Stimulated activated CD4-positive, alpha-beta T cell treated with anti-CD3 and anti-CD28 coated beads, TNF-alpha, amount 100 ng/mL, for 4 hours (primary cell): ENCODE measurements around the gene ABHD12.

ENCODE experiments used
- DNase-seq, 3 experiments: peaks; one replicate each; pipeline ENCODE4 v3.0.0-alpha.2; 2020; ENCODE audit warnings: low read depth in 3 of 3

ABHD12 gene

DNA sequence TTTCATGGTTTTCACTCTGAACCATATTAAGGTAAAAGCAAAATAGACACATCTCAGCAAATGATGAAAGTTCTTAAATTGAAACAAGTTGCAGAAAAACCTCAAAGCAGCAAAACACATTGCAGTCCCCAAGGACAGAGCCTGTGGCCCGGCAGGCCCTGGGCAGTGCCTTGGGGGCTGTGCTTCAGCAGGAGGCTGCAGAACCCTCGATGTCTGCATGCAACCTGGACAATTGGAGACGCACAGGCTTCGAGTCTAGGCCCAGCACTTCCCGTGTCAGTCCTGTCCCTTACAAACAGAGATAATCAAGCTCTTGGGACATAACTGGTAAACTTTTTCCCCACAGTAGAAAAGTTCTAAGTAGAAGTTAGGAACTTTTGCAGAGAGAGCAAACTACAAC, 133.5 kb downstream of the ABHD12 start:
- DNase-seq = no peak

DNA sequence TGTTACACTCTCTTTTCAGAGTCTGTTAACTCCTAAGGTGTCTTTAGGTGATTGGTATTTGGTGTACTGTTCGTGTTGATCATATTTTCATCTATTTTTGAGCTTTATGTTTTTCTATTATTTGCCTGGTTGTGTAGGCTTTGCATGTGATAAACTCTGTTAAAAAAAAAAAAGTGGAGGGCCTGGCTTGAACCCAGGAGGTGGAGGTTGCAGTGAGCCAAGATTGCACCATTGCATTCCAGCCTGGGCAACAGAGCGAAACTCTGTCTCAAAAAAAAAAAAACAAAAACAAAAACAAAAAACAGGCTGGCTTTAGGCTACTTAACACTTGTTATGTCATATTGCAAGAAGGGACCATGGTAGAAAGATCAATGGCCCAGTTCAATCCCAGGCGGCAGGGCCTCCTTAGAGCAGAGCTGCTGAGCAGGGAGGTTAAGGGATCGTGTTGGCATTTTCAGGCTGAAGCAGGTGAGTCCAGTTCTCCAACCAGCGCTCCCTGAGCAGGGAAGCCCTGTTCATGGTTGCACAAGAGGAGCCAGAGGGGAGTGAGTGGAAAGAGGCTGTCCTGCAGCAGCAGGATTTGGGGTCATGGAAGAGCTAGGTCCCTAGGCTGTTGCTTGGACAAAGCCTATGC, 134.3 kb downstream of the ABHD12 start:
- DNase-seq = no peak

DNA sequence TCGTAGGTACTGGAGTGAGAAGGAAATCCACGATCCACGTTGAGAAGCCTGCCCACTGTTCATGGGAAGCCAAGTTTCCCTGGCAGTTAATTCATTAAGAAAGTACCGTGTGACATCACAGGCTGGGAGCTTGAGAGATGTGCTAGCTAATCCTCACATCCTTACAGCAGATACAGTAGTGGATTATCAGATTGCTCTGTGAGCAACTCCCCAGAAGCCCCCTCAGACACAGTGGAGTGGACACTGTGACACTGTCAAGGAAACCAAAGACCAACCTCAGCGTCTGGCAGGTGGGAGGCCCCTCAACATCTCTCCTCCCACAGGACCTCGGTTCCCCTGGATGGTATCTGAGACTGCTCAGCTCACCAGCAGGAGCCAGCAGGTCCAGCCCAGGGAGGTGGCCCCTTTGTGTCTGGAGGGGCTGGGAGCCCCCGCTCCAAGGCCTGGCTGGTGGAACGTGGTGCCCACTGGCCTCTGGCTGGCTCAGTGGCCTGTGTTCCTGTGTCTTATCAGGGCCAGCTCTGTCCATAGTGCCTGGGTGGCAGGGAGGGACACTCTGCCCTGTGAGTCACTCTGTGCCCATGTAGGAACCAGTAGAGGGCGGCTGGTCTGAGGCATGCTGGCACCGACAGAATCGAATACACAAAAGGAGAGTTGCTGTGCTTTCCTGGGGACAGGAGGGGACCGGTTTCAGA, 135.5 kb downstream of the ABHD12 start:
- DNase-seq = no peak

DNA sequence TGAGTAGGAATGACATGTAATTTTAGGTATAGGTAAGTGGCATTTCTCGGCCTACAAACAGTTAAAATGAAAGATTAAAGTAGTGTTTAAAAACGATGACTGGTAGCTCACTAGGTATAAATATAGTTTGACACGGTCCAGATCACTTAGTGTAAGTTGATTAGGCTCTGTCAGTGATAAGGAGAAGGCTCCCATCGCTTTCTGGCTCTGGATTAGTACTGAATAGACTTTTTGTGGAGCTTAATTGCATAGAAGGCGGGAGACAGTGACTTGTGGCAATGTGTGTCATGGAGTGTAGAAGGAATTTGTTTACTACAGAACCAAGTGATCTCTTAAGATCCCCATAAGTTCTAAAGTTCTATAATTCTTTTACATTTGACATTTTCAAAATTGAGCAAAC, 136.1 kb downstream of the ABHD12 start:
- DNase-seq = no peak

DNA sequence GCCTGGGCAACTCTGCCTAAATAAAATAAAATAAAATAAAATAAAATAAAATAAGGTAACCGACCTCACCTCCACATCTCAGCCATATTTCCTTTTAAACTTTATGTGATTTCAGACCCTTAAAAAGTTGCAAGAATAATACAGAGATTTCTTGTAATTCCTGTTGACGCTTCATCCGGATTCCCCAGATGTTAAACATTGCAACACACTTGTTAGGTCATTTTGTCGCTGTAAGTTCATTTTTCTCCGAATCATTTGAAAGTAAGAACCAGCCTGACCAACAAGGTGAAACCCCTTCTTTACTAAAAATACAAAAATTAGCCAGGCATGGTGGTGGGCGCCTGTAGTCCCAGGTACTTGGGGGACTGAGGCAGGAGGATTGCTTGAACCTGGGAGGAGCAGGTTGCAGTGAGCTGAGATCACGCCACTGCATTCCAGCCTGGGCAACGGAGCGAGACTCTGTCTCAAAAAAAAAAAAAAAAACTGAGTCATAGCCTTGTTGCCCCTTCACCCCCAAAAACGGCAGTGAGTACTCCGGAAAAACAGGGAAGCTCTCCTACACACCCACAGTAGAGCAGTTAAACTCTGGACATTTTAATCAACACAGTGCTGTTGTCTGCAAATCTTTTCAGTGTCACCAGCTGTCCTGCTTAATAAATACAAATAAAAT, 136.9 kb downstream of the ABHD12 start:
- DNase-seq = no peak

DNA sequence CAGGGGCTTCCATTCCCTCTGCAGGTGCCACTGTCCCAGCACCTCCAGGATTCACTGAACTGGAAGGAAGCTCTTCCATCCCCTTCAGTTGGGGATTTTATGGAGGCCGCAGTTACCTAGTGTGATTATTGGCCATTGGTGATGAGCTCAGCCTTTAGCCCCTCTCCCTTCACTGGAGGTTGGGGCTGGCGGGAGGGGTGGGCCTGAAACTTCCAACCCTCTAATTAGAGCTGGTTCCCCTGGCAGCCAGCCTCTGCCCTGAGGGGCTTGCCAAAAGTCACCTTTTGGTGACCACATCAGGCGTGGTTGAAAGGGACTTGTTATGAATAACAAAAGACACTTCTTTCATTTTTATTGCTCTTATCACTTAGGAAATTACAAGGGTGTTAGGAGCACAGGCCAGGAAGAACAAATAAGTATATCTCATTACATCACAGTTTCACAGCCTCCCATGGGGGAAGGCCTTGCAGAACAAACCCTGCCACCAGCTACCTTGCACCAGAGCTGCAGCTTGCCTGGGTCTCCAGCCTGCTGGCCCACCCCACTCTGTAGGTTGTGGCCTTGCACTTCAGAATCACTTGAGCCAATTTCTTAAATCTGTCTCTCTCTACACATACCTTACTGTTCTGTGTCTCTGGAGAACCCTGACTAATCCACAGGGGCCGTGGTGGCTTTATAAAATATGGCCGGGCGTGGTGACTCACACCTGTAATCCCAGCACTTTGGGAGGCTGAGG, 137.8 kb downstream of the ABHD12 start:
- no peak for DNase-seq

DNA sequence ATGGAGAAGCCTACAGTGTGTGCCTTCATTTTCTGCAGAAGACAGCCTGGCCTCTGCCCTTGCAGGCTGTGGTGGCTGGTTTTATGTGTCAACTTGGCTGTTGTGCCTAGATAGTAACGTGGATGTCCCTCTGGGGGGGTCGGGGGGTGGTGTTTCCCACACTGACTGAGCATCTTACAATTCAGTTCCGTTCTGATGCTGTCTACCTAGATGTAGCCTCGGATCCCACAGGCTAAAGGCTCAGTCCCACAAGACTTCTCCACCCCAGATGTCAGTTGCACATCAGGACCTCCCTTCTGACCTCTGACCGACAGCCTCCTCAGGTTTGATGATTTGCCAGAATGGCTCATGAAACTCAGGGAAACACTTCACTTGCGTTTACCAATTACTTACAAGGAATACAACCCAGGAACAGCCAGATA, 138.4 kb downstream of the ABHD12 start:
- no peak for DNase-seq

DNA sequence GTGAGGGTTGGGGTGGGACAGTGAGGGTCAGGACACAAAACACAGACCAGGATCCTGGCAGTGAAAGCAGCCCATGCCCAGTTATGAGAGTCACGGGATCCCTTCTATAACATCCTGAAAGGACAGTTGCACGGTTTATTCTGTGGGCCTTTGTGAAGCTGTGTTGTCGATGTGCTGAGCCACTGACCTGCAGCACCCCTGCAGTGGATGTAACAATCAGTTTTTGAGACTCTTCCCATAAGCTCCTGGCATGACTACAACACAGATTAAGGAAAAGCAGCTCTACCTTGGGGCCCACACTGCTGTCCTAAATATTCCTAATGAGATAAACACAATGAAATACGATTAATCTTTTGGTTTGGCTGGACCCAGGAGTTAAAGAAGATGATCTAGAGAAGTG, 139.1 kb downstream of the ABHD12 start:
- DNase-seq = no peak

DNA sequence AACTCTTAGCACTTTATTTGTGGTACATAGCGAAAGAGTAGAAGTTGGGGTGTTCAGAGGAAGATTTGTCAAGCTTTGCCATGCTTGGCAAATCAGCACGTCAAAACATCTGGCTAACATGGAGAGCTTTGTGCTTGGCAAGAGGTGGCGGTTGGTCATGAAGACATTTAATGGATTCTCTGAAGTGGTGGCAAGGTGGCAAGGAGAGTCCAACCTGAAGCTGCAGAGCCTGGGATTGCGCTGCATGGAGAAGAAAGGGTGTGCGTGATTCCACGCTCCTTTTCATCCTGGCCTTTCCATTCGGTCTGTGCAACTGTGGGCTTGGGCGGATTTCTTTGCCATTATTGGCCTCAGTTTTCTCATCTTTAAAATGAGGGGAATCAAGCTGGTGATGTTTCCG, 139.6 kb downstream of the ABHD12 start:
- DNase-seq = no peak

DNA sequence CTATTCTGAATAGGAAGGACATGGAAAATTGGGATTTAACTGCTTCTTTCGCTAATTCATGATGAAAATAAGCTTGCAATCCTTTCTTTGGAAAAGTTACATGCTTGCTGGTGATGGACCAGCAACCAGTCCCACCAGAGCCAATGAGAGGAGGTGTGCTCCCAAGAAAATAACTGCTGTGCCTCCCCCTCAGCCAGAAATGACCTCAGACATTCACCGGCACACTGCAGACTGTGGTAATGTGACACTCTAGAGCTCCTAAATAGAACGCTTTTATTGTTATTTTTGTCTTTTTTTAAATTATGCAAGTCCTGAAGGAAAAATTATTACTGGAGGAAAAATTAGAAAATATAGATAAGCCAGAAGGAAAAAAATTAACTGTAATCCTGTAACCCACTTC, 140.1 kb downstream of the ABHD12 start:
- no peak for DNase-seq
